ENCODE measurements around the gene GOT2.

GRCh38 chr16:58685084-58685449, 49.0 kb downstream of the GOT2 start:
- TF ChIP-seq POLR2AphosphoS5 (IDR thresholded peaks at IDR 0.05; ENCODE audit: insufficient read depth in 1 of 2, low read depth in 1 of 2) (no peak), CTCF (IDR thresholded peaks at IDR 0.05) (no peak)

All from vagina (tissue), 2 donors.